ENCODE measurements around the gene PPFIA1. TPM values are rescaled to one million over a fixed set of nuclear protein-coding genes. Genes with fewer than 3 reads are reported as not detected.
"Not testable (repeated sequence)": the region's sequence is repeated elsewhere in the genome, so short reads cannot be mapped to it uniquely, and the experiment has no call there.

PPFIA1 gene
- total RNA-seq, 1 donor from 2014 or later: 21.9 TPM

- DNase-seq (ENCODE audit: low spot score) (no peak), ATAC-seq (no peak)
Measured at GRCh38 chr11:70381872-70382861, 111.7 kb downstream of the PPFIA1 start.

GRCh38 chr11:70383664-70384565 lies 113.4 kb downstream of the PPFIA1 start:
- no peak for DNase-seq (ENCODE audit: low spot score)

GRCh38 chr11:70384566-70385152 lies 114.2 kb downstream of the PPFIA1 start:
- no peak for DNase-seq (ENCODE audit: low spot score)

More at GRCh38 chr11:70383664-70384565, 113.4 kb downstream of the PPFIA1 start:
- ATAC-seq: no peak

GRCh38 chr11:70387564-70387963 lies 117.1 kb downstream of the PPFIA1 start:
- no peak for ATAC-seq
- no peak for DNase-seq (ENCODE audit: low spot score)

More at GRCh38 chr11:70384566-70385152, 114.2 kb downstream of the PPFIA1 start:
- ATAC-seq: no peak

GRCh38 chr11:70389201-70389600 lies 118.7 kb downstream of the PPFIA1 start:
- DNase-seq (ENCODE audit: low spot score) (no peak), ATAC-seq (no peak)

- not testable (repeated sequence) for ATAC-seq; DNase-seq (ENCODE audit: low spot score)
Measured at GRCh38 chr11:70390882-70391281, 120.4 kb downstream of the PPFIA1 start.

GRCh38 chr11:70394211-70394950 lies 123.9 kb downstream of the PPFIA1 start:
- no peak for DNase-seq (ENCODE audit: low spot score)
- no peak for ATAC-seq

- peak; percentile 37 for ATAC-seq
- no peak for DNase-seq (ENCODE audit: low spot score)
Measured at GRCh38 chr11:70397336-70397982, 127.0 kb downstream of the PPFIA1 start.

- DNase-seq (ENCODE audit: low spot score) (peak; percentile 86), ATAC-seq (peak; percentile 94)
Measured at GRCh38 chr11:70397983-70398833, 127.7 kb downstream of the PPFIA1 start, which contains the start of gene CTTN. TSS of gene CTTN (plus strand) at chr11:70398529. CDS start at chr11:70407298, 8,769 bp downstream.

GRCh38 chr11:70398834-70399680 lies 128.6 kb downstream of the PPFIA1 start:
- DNase-seq (ENCODE audit: low spot score) (no peak), ATAC-seq (no peak)

- no peak for DNase-seq (ENCODE audit: low spot score)
- ATAC-seq: no peak
Measured at GRCh38 chr11:70399681-70400112, 129.2 kb downstream of the PPFIA1 start.

- DNase-seq (ENCODE audit: low spot score) (no peak), ATAC-seq (no peak)
Measured at GRCh38 chr11:70400643-70401042, 130.2 kb downstream of the PPFIA1 start.

- ATAC-seq: no peak
- DNase-seq (ENCODE audit: low spot score): no peak
Measured at GRCh38 chr11:70402016-70402415, 131.5 kb downstream of the PPFIA1 start.

- no peak for DNase-seq (ENCODE audit: low spot score)
- no peak for ATAC-seq
Measured at GRCh38 chr11:70402685-70403084, 132.2 kb downstream of the PPFIA1 start.

- DNase-seq (ENCODE audit: low spot score): no peak
- no peak for ATAC-seq
Measured at GRCh38 chr11:70404244-70404643, 133.8 kb downstream of the PPFIA1 start.

- ATAC-seq: peak; percentile 68
- no peak for DNase-seq (ENCODE audit: low spot score)
Measured at GRCh38 chr11:70405679-70406395, 135.3 kb downstream of the PPFIA1 start.

GRCh38 chr11:70407121-70407520 lies 136.6 kb downstream of the PPFIA1 start:
- ATAC-seq (no peak), DNase-seq (ENCODE audit: low spot score) (no peak)

Data from left lobe of liver (tissue), 2 donors.